Right cardiac atrium (tissue), 5 donors: ENCODE measurements around the gene MRPS12. TPM values are rescaled to one million over a fixed set of nuclear protein-coding genes. Genes with fewer than 3 reads are reported as not detected.
A peak's percentile ranks its signal among the peaks of the same experiment; 100 is the strongest.

Experiments
- ATAC-seq, 2 donors: fragments of 200-7000 bp; cut with Tn5 transposase; one replicate each; pipeline versions ENCODE4 v1.8.0 to v1.9.1; 2020; ENCODE audit warnings: moderate library complexity in 2 of 2, mild to moderate bottlenecking in 1 of 2
- DNase-seq, 3 donors: peaks; one replicate each; pipeline ENCODE4 v3.0.0-alpha.2; 2020
- H3K27ac ChIP-seq: one replicate; pipeline ENCODE4 v1.5.1; 2013; ENCODE audit warnings: mild to moderate bottlenecking, low read length, control low read depth, moderate library complexity
- H3K27me3 ChIP-seq: one replicate; pipeline ENCODE4 v1.6.1; 2013; ENCODE audit not compliant: control insufficient read depth, insufficient read depth
- H3K4me1 ChIP-seq: one replicate; pipeline ENCODE4 v1.6.1; 2013; ENCODE audit warnings: low read length; ENCODE audit not compliant: control insufficient read depth, insufficient read depth
- H3K4me3 ChIP-seq: one replicate; pipeline ENCODE4 v1.5.1; 2013; ENCODE audit warnings: low read length, control low read depth
- H3K9me3 ChIP-seq: one replicate; pipeline ENCODE4 v1.6.1; 2013; ENCODE audit warnings: low read length; ENCODE audit not compliant: control insufficient read depth
- WGBS: extraction: QIAGEN DNeasy Blood & Tissue Kit; methylation state at CpG from one replicate; pipeline ENCODE4 v1.1.7; 2013; 5-methylcytosine and 5-hydroxymethylcytosine counted together
- intact Hi-C, 4 donors: fragments of 100-400 bp; cut with DNase I; formaldehyde crosslinking; loops; one replicate each; pipeline versions ENCODE4 v1.11.0 to v1.14.0; 2022 to 2023
- polyA plus RNA-seq: library from polyadenylated mRNA; stranded (reverse); fragments of 200-250 nt; gene quantifications from one replicate; pipeline ENCODE4 v1.2.3, GENCODE V29; 2013
- total RNA-seq, 4 donors: library from RNA; stranded (reverse); fragmentation: NEBNext Ultra II Directional; extraction: Animal tissue kit (Norgen Biotek cat#: 25700); gene quantifications; one replicate each; pipeline ENCODE4 v1.2.1, GENCODE V29; 2021
- donor health status: healthy with polysubstance abuse.
- donor health status: DM: no; HTN: yes; CAD: no.
- donor health status: DM: no; HTN: no; CAD: no.
- donor health status: DM: no; HTN: yes; CAD: no; lungs with severe emphysema.
- donor health status: DM: yes; HTN: yes; CAD: no.

MRPS12 gene
- total and polyA plus RNA-seq, 5 donors, result 49.9 to 80.5 (median 62.2) TPM

DNA sequence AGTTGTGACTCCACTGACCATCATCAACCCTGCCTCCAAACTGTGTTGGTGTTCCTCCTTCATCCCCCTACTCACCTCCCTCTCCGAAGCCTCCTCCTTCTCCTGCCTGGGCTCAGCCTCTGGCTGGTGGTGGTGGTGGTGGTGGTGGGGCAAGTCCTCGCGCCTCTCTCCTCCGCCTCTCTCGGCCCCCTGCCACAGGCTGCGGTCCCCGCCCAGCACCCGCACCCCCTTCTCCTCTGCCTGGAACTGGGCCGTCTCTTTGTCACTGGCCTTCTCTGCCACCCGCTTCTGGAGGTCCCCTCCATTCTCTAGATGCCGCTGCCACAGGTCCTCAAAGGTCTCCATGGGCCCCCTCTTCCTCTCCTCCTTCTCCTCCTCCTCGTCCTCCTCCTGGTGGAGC, 20.3 kb upstream of the MRPS12 start:
- Histone ChIP-seq H3K27ac (no peak overlapping the region), H3K4me1 (no peaks in the 10 kb centered on the region), H3K27me3 (no peaks in the 10 kb centered on the region), H3K4me3 (no peak overlapping the region), H3K9me3 (no peaks in the 10 kb centered on the region)
- no peak for DNase-seq
- no peak for ATAC-seq
- intact Hi-C loops, result no loop called here
- 94% methylated on average over 12 of the region's 12 CpGs for WGBS

DNA sequence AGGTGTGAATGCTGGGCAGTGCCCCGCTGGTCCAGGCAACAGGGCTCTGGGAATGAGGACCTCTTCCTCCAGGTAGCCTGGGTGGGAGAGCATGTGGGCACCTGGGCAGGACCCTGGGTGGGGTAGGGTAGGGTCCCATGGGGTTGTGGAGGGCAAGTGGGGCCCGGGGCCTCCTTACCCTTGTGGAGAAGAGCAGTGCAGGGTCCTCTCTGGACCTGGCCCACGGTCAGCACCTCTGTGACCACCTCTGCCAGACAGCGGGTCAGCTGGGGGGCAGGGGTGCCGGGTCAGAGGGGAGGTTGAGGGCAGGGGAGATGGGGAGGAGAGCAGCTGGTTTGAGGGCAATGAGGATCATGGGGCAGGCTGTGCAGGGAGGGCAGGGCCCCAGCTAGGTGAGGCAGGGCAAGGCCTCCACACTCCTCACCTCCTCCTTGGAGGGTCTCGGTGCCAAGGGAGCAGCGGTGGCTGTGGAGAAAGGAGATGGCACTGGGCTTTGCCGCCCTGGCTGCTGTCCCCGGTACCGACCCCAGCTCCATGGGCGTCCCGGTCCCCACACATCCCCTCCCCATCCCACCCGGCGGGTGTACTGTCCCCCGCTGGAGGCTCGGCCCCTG, 19.2 kb upstream of the MRPS12 start:
- Histone ChIP-seq H3K4me1 (no peaks in the 10 kb centered on the region), H3K9me3 (no peaks in the 10 kb centered on the region), H3K27me3 (no peaks in the 10 kb centered on the region), H3K4me3 (no peak overlapping the region), H3K27ac (no peak overlapping the region)
- ATAC-seq, result peak; percentile 10 to 12
- intact Hi-C loops, result no loop called here
- peak in 1 of 3 donors; percentile 59 for DNase-seq
- WGBS, result 55% methylated on average over 16 of the region's 16 CpGs

DNA sequence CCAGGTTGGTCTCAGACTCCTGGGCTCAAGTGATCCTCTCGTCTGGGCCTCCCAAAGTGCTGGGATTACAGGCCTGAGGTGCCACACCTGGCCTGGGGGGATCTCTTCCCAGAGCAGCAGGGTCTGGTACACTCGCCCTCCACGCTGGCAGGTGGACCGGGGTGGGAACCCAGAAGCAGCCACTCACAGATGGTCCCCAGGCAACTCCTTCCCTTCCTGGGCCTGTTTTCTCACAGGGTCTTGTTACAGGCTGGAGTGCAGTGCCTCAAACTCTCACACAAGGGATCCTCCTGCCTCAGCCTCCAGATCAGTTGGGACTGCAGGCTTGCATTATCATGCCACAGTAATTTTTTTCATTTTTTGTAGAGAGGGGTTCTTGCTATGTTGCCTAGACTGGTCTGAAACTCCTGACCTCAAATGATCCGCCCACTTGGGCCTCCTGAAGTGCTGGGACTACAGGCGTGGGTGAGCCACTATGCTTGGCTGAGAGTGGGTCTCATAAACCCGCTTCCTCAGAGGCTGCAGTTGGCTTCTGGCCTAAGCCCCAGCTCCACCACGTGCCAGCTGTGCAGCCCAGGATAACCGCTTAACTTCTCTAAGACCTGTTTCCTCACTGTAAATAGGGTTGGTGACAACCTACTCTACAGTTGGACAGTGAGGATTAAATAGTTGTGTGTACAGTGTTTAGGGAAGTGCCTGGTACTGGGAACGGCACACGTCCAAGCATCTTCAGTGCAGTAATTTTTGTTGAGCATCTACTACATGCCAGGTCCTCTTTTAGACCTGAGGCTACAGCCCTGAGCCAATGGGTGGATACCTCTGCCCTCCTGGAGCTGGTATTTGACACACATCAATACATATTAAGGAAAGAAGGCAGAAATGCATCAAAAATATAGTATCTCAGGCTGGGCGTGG, 17.9 kb upstream of the MRPS12 start:
- Histone ChIP-seq H3K4me3 (no peak overlapping the region), H3K4me1 (no peaks in the 10 kb centered on the region), H3K27ac (no peak overlapping the region), H3K9me3 (no peaks in the 10 kb centered on the region), H3K27me3 (no peaks in the 10 kb centered on the region)
- peak in 1 of 3 donors; percentile 52 for DNase-seq
- no peak for ATAC-seq
- 78% methylated on average over 12 of the region's 12 CpGs for WGBS
- intact Hi-C loops, result no loop called here

DNA sequence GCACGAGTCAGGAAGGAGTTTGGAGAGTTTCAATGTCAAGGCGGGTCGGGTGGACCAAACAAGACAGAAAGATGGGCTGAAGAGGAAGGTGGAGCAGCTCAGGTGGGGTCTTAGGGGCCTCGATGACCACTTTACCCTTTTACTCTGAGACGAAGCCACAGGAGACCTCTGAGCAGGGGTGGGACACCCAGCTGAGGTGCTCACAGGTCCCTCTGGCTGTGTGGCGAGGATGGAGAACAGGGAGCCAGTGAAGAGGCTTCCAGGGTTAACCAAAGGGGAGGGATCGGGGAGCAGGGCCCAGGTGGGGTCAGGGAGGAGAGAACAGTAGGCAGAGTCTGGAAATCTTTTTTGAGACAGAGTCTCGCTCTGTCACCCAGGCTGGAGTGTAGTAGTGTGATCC, 16.8 kb upstream of the MRPS12 start:
- intact Hi-C loops, result no loop called here
- Histone ChIP-seq H3K4me3 (no peak overlapping the region), H3K27me3 (no peaks in the 10 kb centered on the region), H3K27ac (no peak overlapping the region), H3K9me3 (no peaks in the 10 kb centered on the region), H3K4me1 (no peaks in the 10 kb centered on the region)
- no peak for DNase-seq
- ATAC-seq, result no peak
- 93% methylated on average over 8 of the region's 8 CpGs for WGBS

DNA sequence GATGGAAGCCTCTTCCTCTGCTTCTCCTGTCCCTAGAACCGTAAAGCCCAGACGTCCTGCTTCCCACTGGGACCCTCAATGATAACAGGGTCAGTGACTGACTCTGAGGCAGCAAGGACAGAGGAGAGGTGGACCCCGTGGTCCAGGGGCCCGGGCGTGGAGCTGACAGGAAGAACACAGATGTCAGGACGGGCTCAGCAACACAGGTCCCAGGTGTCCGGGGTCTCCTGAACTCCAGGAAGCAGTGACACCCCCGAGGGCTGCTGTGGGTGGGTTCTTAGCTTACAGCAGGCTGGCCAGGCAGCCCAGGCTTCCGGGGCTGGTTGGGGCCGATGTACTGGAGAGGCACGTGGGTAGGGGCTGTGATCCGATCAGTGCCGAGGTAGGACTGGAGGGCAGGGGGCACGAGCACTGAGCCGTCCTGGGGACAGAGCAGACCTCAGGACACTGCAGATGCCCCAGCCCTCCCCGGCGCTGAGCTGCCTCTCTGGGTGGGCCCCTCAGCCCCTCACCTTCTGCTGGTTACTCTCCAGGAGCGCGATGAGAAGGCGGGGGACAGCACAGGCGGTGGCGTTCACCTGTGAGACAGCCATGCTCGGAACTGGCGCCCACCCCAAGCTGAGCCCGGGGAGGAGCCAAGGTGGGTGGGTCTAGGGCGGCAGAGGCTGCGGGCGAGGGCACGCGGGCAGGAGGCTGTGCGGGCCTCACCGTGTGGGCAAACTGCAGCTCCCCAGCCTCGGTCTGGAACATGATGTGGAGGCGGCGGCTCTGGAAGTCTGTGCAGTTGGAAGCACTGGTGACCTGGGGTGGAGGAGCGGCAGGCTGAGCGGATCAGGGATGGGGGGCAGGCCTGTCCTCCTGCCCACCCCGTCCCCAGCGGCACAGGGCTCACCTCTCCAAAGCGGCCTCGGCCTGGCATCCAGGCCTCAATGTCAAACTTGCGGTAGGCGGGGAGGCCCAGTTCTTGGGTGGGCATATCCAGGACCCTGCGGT, 15.1 kb upstream of the MRPS12 start:
- Histone ChIP-seq H3K27me3 (no peaks in the 10 kb centered on the region), H3K4me3 (no peak overlapping the region), H3K9me3 (no peaks in the 10 kb centered on the region), H3K27ac (no peak overlapping the region), H3K4me1 (no peaks in the 10 kb centered on the region)
- 89% methylated on average over 44 of the region's 44 CpGs for WGBS
- ATAC-seq, result no peak
- DNase-seq, result peak in 1 of 3 donors; percentile 44
- intact Hi-C loops, result no loop called here

DNA sequence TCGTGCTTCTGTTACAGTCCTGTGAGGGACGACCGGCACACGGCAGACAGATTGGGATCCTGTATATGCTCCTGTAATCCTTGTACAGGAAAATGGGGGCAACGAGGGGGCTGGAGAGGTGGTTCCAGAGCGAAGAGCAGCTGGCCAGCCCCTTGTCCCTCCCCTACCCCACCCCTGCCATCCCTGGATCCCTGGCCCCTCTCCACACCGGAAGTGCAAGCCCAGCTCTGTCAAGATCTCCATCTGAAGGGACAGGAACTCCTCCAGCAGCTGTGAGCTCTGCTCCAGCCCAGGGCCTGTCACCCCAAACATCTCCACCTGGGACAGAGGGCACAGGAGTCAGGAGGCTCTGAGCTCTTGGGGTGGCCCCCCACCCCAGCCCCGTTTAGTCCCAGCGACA, 13.2 kb upstream of the MRPS12 start:
- H3K27me3 ChIP-seq, result no peaks in the 10 kb centered on the region
- no peak overlapping the region for H3K27ac ChIP-seq
- DNase-seq, result no peak
- H3K9me3 ChIP-seq, result no peaks in the 10 kb centered on the region
- ATAC-seq, result no peak
- no peak overlapping the region for H3K4me3 ChIP-seq
- WGBS, result 66% methylated on average over 9 of the region's 9 CpGs
- H3K4me1 ChIP-seq, result no peaks in the 10 kb centered on the region
- intact Hi-C loops, result no loop called here

DNA sequence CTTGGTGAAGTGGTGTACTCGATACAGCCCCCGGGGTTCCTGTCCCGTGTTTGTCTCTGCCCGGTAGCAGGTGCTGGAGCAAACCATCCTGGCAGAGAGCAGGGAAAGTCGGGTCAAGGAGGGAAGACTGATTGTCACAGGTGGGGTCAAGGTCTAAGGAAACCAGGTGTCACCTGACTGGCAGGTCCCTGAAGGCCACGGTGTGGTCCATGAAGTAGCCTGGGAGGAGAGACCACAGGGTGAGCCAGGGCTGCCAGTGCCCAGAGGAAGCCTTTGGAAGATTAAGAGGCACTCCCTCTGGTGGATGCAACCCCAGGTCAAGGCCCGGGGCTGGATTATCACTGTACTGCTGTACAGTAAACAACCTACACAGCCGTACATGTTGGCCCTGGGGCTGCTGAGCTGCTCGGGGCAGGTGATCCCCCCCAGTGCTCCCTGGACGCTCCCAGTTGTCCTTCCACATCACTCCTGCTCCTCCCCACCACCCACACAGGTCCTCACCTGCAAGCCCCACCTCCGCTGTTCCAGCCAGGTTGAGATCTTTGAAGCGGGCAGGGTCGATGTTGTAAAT, 12.7 kb upstream of the MRPS12 start:
- DNase-seq, result peak in 1 of 3 donors; percentile 48
- ATAC-seq, result peak in 1 of 2 donors; percentile 4
- intact Hi-C loops, result no loop called here
- 78% methylated on average over 13 of the region's 13 CpGs for WGBS
- Histone ChIP-seq H3K27me3 (no peaks in the 10 kb centered on the region), H3K4me1 (no peaks in the 10 kb centered on the region), H3K9me3 (no peaks in the 10 kb centered on the region), H3K27ac (no peak overlapping the region), H3K4me3 (no peak overlapping the region)

DNA sequence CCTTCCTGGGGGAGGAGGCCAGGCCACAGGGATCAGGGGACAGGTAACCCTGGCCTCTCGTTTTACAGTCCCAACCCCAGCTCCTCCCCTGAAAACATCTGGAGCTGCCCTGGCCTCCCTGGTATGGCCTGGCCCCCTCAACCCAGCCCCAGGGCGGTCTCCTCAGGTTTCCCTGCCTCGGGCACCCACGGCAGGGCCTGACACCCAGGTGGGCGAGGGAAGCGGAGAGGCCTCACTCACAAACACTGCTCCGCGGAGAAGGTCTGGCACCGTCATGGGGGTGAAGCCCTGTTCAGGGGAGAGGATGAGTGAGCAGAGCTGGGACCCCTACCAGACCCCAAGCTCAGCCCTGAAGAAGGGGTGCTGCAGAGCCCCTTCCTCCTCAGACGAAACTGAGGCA, 12.2 kb upstream of the MRPS12 start:
- ATAC-seq, result no peak
- Histone ChIP-seq H3K27me3 (no peaks in the 10 kb centered on the region), H3K4me3 (no peak overlapping the region), H3K27ac (no peak overlapping the region), H3K9me3 (no peaks in the 10 kb centered on the region), H3K4me1 (no peaks in the 10 kb centered on the region)
- 88% methylated on average over 10 of the region's 10 CpGs for WGBS
- intact Hi-C loops, result no loop called here
- DNase-seq, result no peak

DNA sequence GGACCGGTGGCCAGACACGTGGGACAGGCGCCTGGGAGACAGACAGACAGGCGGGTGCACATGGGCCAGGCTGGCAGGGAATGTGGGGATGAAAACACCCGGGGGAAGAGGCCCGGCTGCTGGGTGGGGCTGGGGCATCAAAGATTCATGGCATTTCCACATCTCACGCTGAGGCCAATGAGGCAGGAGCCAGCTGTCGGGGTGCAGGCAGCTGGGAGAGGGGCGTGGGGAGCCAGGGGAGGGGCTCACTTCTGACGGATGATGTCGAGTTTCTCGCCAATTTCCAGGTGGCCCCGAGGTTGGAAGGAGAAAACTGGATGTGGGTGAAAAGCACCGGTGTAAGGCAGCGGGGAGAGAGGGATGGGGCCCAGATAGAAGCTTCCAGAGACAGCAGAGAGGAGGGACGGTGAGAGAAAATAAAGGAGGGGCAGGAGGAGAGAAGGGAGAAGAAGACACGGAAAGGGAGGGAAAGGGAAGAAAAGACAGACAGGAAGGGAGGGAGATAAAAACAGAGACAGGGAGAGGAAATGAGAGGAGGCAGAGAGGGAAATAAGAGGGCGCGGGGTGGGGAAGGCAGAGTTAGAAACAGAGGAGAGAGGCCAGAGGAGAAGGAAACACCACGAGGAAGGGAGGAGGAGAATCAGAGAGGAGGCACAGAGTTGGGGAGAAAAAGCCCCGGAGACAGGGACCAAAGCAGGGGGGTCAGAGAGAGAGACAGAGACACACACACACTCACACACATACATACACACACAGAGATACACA, 10.7 kb upstream of the MRPS12 start:
- intact Hi-C loops, result loop anchor here in 1 of 4 donors (10.0 kb wide), 1 partner anchor 295 kb away; no protein-coding TSS in a partner anchor
- Histone ChIP-seq H3K9me3 (no peaks in the 10 kb centered on the region), H3K4me1 (no peaks in the 10 kb centered on the region), H3K4me3 (no peak overlapping the region), H3K27ac (no peak overlapping the region), H3K27me3 (no peaks in the 10 kb centered on the region)
- ATAC-seq, result no peak
- WGBS, result 58% methylated on average over 21 of the region's 21 CpGs
- peak in 1 of 3 donors; percentile 47 for DNase-seq
